ENCODE measurements around the gene RSPH10B. TPM values are rescaled to one million over a fixed set of nuclear protein-coding genes. Genes with fewer than 3 reads are reported as not detected.
"Not testable (repeated sequence)": the region's sequence is repeated elsewhere in the genome, so short reads cannot be mapped to it uniquely, and the experiment has no call there.

RSPH10B gene
- not detected for total RNA-seq
- long read RNA-seq, partial matches to known transcripts = 0 of 1 reads
- long read RNA-seq, other reads (novel, unspliced or antisense) = 1 of 1 reads

GRCh38 chr7:5970347-5970911 is at the start of gene RSPH10B:
RSPH10B (minus strand) TSS chr7:5970689; CDS start chr7:5967116, 3,573 bp downstream.
- DNase-seq; H3K27me3 ChIP-seq (ENCODE audit: low read depth); H3K9me3 ChIP-seq (replicated peaks); intact Hi-C loops (cut with micrococcal nuclease); H3K4me1 ChIP-seq; H3K4me3 ChIP-seq; H3K36me3 ChIP-seq; H3K27ac ChIP-seq (replicated peaks): not testable (repeated sequence)

- Histone ChIP-seq H3K4me3 (no peak overlapping the region), H3K9me3 (replicated peaks) (no peaks in the 10 kb centered on the region), H3K36me3 (peaks cover 70% of the 10 kb centered on the region), H3K27ac (replicated peaks) (peak overlapping the region; percentile 70), H3K27me3 (ENCODE audit: low read depth) (no peaks in the 10 kb centered on the region), H3K4me1 (peaks cover 41% of the 10 kb centered on the region)
- intact Hi-C loops (cut with micrococcal nuclease) = no loop called here
- DNase-seq = no peak
- no peak for TF ChIP-seq CTCF (IDR thresholded peaks at IDR 0.05; ENCODE audit: borderline replicate concordance)
Measured at GRCh38 chr7:6016653-6016966, 46.1 kb upstream of the RSPH10B start.

GRCh38 chr7:6015917-6016652 is 45.6 kb upstream of the RSPH10B start:
- intact Hi-C loops (cut with micrococcal nuclease) = no loop called here
- peak; percentile 74 for DNase-seq
- H3K9me3 ChIP-seq (replicated peaks) = no peaks in the 10 kb centered on the region
- H3K27ac ChIP-seq (replicated peaks) = peak overlapping the region; percentile 70
- H3K4me3 ChIP-seq = no peak overlapping the region
- TF ChIP-seq CTCF (IDR thresholded peaks at IDR 0.05; ENCODE audit: borderline replicate concordance) = no peak
- H3K4me1 ChIP-seq = peaks cover 46% of the 10 kb centered on the region
- peaks cover 64% of the 10 kb centered on the region for H3K36me3 ChIP-seq
- no peaks in the 10 kb centered on the region for H3K27me3 ChIP-seq (ENCODE audit: low read depth)

- Histone ChIP-seq H3K27ac (replicated peaks) (peak overlapping the region; percentile 99), H3K36me3 (peaks cover 29% of the 10 kb centered on the region), H3K4me1 (peaks cover 78% of the 10 kb centered on the region), H3K27me3 (ENCODE audit: low read depth) (no peaks in the 10 kb centered on the region), H3K4me3 (no peak overlapping the region), H3K9me3 (replicated peaks) (no peaks in the 10 kb centered on the region)
- no peak for TF ChIP-seq CTCF (IDR thresholded peaks at IDR 0.05; ENCODE audit: borderline replicate concordance)
- intact Hi-C loops (cut with micrococcal nuclease) = no loop called here
- no peak for DNase-seq
Measured at GRCh38 chr7:6012355-6013104, 42.0 kb upstream of the RSPH10B start.

- peak overlapping the region; percentile 99 for H3K27ac ChIP-seq (replicated peaks)
- H3K9me3 ChIP-seq (replicated peaks) = no peaks in the 10 kb centered on the region
- DNase-seq = no peak
- TF ChIP-seq CTCF (IDR thresholded peaks at IDR 0.05; ENCODE audit: borderline replicate concordance) = no peak
- intact Hi-C loops (cut with micrococcal nuclease) = no loop called here
- H3K36me3 ChIP-seq = peaks cover 19% of the 10 kb centered on the region
- peaks cover 82% of the 10 kb centered on the region for H3K4me1 ChIP-seq
- H3K4me3 ChIP-seq = no peak overlapping the region
- H3K27me3 ChIP-seq (ENCODE audit: low read depth) = no peaks in the 10 kb centered on the region
Measured at GRCh38 chr7:6011541-6011940, 41.1 kb upstream of the RSPH10B start.

GRCh38 chr7:6010370-6010769 is 39.9 kb upstream of the RSPH10B start:
- Histone ChIP-seq H3K27ac (replicated peaks) (peak overlapping the region; percentile 99), H3K4me1 (peaks cover 71% of the 10 kb centered on the region), H3K4me3 (peak overlapping the region; percentile 83)
- intact Hi-C loops (cut with micrococcal nuclease); H3K36me3 ChIP-seq; DNase-seq; H3K9me3 ChIP-seq (replicated peaks); H3K27me3 ChIP-seq (ENCODE audit: low read depth): not testable (repeated sequence)

All from left ventricle myocardium inferior (tissue), 1 donor.